Fibroblast of pulmonary artery (primary cell): ENCODE data around the gene CEP135.

Experiments
- DNase-seq: peaks from one replicate; pipeline ENCODE4 v3.0.0-alpha.2; 2010; ENCODE audit warnings: low read depth
- H3K4me3 ChIP-seq: replicated peaks from 2 replicates; pipeline ENCODE4 v1.5.1; 2011; ENCODE audit warnings: low read depth, mild to moderate bottlenecking, control low read depth, low read length, moderate library complexity
- TF ChIP-seq, protein P1 (sequence below): IDR thresholded peaks from 2 replicates; pipeline ENCODE4 v1.5.1; 2011; ENCODE audit warnings: mild to moderate bottlenecking, control low read depth, low read length, inconsistent platforms; ENCODE audit errors: missing control alignments

Gene CEP135

DNA sequence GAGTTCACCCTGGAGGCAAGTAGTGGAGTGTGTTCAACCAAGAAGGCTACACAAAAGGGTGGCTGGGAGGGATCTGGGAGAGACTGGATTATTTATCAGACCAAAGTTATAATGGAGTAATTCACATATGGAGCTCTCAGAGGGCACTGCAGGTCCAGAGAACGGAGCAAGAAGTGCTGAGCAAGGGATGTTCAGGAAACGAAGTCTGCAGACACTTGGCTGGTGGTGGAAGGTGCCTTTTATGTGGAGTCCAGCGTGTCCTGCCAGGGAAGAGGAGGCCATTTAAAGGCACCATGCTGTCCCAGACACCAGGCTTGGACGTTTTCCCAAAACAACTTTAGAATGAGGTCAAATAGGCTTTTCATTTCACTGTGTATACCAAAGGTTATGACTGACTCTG lies 130.1 kb downstream of the CEP135 start:
- no peak overlapping the region for H3K4me3 ChIP-seq
- no peak for DNase-seq

DNA sequence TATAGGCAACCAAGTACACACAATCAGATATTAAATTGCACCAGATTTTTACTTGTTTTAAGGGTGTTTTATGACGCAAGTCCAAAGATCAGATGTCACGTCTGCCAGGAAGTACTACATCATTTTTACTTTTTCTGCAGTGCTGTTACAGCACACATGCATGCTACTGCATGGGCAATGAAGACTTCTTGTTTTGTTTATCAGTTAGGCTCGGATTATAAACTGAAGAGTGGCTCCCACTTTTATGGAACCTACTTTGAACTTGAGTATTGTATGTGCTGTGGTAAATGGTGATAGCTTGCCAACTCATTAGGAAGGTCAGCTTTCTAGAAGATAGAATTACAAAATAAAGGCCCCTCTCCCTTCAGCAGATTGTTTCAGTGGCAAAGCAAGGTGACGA lies 131.6 kb downstream of the CEP135 start:
- DNase-seq = no peak
- H3K4me3 ChIP-seq = no peak overlapping the region
- TF ChIP-seq, protein P1, sequence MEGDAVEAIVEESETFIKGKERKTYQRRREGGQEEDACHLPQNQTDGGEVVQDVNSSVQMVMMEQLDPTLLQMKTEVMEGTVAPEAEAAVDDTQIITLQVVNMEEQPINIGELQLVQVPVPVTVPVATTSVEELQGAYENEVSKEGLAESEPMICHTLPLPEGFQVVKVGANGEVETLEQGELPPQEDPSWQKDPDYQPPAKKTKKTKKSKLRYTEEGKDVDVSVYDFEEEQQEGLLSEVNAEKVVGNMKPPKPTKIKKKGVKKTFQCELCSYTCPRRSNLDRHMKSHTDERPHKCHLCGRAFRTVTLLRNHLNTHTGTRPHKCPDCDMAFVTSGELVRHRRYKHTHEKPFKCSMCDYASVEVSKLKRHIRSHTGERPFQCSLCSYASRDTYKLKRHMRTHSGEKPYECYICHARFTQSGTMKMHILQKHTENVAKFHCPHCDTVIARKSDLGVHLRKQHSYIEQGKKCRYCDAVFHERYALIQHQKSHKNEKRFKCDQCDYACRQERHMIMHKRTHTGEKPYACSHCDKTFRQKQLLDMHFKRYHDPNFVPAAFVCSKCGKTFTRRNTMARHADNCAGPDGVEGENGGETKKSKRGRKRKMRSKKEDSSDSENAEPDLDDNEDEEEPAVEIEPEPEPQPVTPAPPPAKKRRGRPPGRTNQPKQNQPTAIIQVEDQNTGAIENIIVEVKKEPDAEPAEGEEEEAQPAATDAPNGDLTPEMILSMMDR = no peak

More for the DNA sequence above, 130.1 kb downstream of the CEP135 start:
- TF ChIP-seq, protein P1 = no peak

DNA sequence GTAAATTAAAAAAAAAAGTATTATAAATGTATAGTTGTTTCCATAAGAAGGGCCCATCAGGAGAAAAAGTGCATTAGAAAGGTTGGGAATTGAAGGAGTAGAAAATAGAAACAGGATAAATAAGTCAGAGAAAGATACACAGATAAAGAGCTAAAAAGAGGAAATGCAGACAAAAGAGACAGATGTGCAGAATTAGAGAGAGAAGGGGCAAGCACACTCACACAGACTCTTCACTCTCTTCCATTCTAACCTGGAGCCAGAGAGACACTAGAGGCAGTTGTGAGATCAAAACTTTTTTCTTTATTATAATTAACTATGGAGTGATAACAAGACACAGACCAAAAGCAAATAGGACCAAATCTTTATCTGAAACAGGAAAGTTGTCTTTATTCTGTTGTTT lies 134.1 kb downstream of the CEP135 start:
- no peak for DNase-seq
- no peak overlapping the region for H3K4me3 ChIP-seq
- TF ChIP-seq, protein P1 = no peak
